Muscle layer of colon (tissue), 2 donors: ENCODE measurements around the gene CCDC116.

Experiments used
- H3K27ac ChIP-seq: one replicate; pipeline ENCODE4 v1.7.0; 2013; ENCODE audit warnings: low read depth, mild to moderate bottlenecking, low read length, moderate library complexity
- H3K27me3 ChIP-seq, 2 donors: one replicate each; pipeline ENCODE4 v1.7.0; 2013; ENCODE audit warnings: low read length in 2 of 2, mild to moderate bottlenecking in 2 of 2; ENCODE audit not compliant: insufficient read depth in 2 of 2, control insufficient read depth in 1 of 2
- H3K36me3 ChIP-seq: one replicate; pipeline ENCODE4 v1.7.0; 2013; ENCODE audit warnings: mild to moderate bottlenecking, low read length; ENCODE audit not compliant: insufficient read depth
- H3K4me1 ChIP-seq: one replicate; pipeline ENCODE4 v1.7.0; 2013; ENCODE audit warnings: mild to moderate bottlenecking, low read length; ENCODE audit not compliant: insufficient read depth
- H3K4me3 ChIP-seq, 2 donors: one replicate each; pipeline ENCODE4 v1.7.0; 2013; ENCODE audit warnings: low read length in 2 of 2, low read depth in 1 of 2, mild to moderate bottlenecking in 1 of 2, moderate library complexity in 1 of 2
- H3K9ac ChIP-seq: one replicate; pipeline ENCODE4 v1.7.0; 2013; ENCODE audit warnings: low read length
- H3K9me3 ChIP-seq: one replicate; pipeline ENCODE4 v1.7.0; 2013; ENCODE audit warnings: mild to moderate bottlenecking, low read length
- donor health status: abdominal sarcoma.
- donor health status: Adenocarcinoma of cecum.

The CCDC116 gene

DNA sequence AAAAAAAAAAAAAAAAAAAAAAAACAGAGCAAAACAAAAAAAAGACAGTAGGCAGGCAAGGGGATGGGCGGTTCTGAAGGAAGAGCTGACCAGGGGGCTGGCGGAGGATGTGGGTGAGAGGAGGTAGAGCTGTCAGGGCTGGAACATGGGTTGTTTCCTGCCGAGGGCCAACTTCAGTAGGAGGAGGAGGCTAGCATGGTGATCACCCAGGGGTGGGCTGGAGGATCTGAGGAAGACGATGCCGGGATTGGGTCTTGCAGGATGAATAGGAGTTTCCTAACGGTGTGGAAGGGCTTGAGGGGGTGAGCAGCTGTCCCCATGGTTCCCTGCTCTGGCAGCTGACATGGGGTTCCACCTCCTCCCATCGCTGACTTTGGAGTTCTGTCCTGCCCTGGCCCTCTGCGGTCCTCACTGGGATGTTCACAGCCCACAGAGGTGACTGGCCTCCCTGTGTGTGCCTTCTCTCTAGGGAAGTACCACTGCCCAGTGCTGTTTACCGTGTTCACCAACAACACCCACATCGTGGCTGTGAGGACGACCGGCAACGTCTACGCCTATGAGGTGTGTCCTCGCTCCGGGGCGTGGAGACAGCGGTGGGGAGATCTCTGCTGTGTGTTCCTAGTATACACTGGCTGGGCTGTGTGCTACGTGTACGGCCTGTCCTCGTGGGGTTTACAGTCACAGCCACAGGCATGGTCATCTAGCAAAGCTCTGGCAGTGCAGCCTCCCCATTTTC, 48.4 kb downstream of the CCDC116 start:
- no peak overlapping the region for H3K27ac ChIP-seq
- H3K9ac ChIP-seq = no peak overlapping the region
- peaks cover 19% of the 10 kb centered on the region for H3K36me3 ChIP-seq
- H3K27me3 ChIP-seq = no peaks in the 10 kb centered on the region
- H3K4me1 ChIP-seq = no peaks in the 10 kb centered on the region
- H3K4me3 ChIP-seq = no peak overlapping the region
- no peaks in the 10 kb centered on the region for H3K9me3 ChIP-seq

DNA sequence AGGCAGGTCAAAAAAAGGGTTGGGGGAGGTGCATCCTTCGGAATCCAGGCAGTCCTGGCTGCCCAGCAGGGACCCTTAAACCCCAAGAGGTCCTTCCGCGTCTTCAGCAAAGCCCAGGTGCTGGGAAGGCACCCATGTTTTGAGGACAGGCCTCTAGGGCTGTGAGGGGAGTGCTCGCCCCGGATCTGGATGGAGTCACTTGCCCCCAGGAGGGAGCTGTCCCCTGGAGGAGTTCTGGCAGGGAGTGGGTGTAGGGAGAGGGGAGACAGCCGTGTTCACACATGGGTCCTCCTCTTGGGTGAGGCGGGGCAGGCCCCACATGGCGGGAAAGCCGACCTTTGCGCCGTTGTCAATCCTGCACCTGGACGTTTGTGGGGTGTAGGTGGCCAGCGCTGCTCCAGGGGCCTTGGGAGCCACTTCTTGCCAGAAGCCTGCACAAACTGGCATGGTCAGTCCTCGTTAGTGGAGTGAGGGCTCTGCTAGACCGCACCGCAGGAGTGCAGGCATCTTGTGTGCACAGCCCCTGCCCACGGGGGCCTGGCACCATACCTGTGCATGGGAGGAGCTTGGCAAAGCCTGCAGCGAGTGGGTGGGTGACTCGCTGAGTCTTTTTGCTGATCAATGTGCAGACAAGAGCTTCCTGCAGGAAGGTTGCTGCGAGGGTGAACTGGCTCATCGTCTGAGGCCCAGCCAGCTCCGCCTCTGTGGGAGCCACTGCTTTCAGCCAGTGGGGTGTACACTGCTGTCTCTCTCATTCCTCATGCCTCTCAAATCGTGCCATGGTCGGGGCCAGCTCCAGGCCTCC, 49.2 kb downstream of the CCDC116 start:
- no peak overlapping the region for H3K27ac ChIP-seq
- no peaks in the 10 kb centered on the region for H3K4me1 ChIP-seq
- no peak overlapping the region for H3K4me3 ChIP-seq
- H3K9me3 ChIP-seq = no peaks in the 10 kb centered on the region
- no peak overlapping the region for H3K9ac ChIP-seq
- H3K36me3 ChIP-seq = peaks cover 26% of the 10 kb centered on the region
- no peaks in the 10 kb centered on the region for H3K27me3 ChIP-seq

DNA sequence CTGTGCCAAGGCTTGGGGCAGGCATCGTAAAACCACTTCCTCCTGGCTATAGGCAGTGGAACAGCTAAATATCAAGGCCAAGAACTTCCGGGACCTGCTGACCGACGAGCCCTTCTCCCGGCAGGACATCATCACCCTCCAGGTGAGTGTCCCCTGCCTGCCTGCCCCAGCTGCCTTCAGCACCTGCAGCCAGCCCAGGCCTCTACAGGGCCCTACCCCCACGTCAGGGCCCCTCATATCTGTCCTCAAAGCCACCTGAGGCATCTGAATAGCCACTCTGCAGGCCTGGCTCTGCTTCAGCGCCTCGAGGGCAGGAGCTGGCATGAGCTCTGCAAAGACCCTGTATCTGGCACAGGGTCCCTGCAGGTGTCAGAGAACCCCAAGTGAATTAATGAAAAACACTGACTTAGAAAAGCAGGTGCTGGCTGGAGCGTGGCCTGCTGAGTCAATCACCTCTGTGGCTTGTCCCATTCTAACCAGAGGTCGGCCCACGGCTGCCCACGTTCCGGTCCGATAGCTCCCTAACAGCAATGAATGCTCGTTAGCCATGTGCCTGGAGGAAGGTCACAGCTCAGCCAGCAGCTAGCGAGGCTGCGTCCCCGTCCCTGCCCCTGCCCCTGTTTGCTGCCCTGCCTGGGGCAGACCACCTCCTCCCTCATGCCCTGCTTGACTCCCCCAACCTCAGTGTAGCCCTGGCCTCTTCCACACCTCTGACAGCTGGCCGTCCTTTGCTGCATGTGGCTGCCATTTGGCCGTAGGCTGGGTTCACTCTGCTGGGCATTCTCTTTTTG, 50.0 kb downstream of the CCDC116 start:
- no peaks in the 10 kb centered on the region for H3K9me3 ChIP-seq
- peaks cover 31% of the 10 kb centered on the region for H3K36me3 ChIP-seq
- no peaks in the 10 kb centered on the region for H3K4me1 ChIP-seq
- no peak overlapping the region for H3K9ac ChIP-seq
- no peaks in the 10 kb centered on the region for H3K27me3 ChIP-seq
- H3K27ac ChIP-seq = no peak overlapping the region
- H3K4me3 ChIP-seq = no peak overlapping the region

DNA sequence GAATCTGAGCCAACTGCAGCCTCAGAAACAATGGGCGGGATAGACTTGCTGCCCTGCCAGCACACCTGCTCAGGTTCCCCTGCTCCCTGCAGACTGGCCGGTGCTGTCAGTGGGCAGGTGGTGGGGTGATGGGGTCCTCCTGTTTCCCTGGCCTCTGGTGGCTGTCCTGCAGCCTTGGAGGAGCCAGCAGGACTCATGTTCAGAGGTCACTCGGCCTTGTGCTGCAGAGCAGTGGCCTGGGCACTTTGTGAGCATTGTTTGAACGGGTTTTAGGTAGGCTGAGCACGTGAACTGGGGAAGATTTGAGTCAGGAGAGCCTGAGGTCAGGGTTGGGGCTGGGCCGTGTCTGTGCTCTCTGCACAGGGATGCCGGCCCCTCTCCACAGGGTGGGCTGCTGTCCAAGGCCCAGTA, 50.8 kb downstream of the CCDC116 start:
- no peak overlapping the region for H3K4me3 ChIP-seq
- no peak overlapping the region for H3K27ac ChIP-seq
- H3K9ac ChIP-seq = no peak overlapping the region
- H3K9me3 ChIP-seq = no peaks in the 10 kb centered on the region
- H3K36me3 ChIP-seq = peaks cover 31% of the 10 kb centered on the region
- no peaks in the 10 kb centered on the region for H3K4me1 ChIP-seq
- H3K27me3 ChIP-seq = no peaks in the 10 kb centered on the region

DNA sequence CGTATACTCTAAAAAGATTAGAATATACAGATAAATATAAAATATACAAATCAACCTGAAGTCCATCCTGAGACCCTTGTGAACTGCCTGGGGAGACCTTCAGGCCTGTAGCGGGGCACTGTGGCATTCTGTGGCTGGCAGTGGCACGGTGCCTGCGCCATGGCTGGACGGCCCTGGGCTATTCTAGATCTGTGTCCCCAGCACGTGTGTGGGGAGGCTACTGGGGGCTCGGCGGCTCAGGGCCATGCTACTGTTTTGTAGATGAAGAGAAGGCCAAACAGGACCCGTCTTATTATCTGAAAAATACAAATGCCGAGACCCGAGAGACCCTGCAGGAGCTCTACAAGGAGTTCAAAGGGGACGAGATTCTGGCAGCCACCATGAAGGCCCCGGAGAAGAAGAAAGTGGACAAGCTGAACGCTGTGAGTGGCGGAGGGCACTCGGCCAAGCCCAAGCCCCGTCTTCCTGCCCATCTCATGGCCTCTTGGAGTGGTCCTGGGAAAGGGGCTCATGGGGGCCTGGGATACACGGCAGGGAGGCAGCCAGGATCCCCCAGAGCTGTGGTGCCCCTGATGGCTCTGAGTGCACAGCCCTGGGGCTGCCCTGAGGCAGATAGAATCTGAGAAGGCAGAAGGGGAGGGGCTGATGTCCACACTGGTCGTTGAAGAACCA, 52.1 kb downstream of the CCDC116 start:
- H3K36me3 ChIP-seq = peaks cover 31% of the 10 kb centered on the region
- no peak overlapping the region for H3K4me3 ChIP-seq
- no peaks in the 10 kb centered on the region for H3K4me1 ChIP-seq
- no peaks in the 10 kb centered on the region for H3K9me3 ChIP-seq
- H3K27me3 ChIP-seq = no peaks in the 10 kb centered on the region
- H3K27ac ChIP-seq = no peak overlapping the region
- H3K9ac ChIP-seq = no peak overlapping the region

DNA sequence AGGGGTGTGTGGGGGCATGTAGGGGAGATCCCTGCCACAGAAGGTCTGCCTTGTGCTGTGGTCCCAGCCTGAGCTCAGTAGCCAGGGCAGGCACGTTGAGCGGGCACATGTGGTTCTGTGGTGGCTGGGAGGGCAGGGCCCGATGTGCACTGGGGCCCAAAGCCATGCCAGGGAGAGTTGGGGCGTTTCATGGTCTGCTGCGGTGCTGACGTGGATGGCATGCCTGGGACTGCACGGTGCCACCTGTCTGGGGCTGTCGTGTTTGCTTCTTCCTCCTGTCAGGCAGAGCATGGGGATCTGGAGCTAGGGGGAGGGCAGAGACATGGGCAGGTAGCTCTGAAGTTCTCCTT, 52.6 kb downstream of the CCDC116 start:
- Histone ChIP-seq H3K9me3 (no peaks in the 10 kb centered on the region), H3K4me3 (no peak overlapping the region), H3K27me3 (no peaks in the 10 kb centered on the region), H3K4me1 (no peaks in the 10 kb centered on the region), H3K36me3 (peaks cover 31% of the 10 kb centered on the region), H3K27ac (no peak overlapping the region), H3K9ac (no peak overlapping the region)

DNA sequence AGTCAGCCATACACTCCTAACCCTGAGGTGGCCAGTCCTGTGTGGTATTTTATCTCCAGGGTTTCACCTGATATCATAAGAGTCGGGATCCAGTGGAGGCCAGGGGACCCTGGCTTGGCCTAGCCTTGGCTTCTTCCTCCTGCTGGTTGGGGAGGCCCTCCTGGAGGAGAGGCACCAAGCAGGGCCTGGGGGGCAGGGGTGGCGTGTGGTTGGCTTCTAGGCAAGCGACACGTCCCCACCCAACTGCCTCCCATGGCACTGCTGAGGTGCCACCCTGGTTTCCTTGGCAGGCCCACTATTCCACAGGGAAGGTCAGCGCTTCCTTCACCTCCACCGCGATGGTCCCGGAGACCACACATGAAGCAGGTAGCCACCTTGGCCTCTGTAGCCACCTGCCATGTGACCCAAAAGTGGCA, 53.6 kb downstream of the CCDC116 start:
- no peaks in the 10 kb centered on the region for H3K4me1 ChIP-seq
- H3K9ac ChIP-seq = no peak overlapping the region
- no peak overlapping the region for H3K27ac ChIP-seq
- no peaks in the 10 kb centered on the region for H3K27me3 ChIP-seq
- H3K36me3 ChIP-seq = peaks cover 27% of the 10 kb centered on the region
- no peak overlapping the region for H3K4me3 ChIP-seq
- H3K9me3 ChIP-seq = no peaks in the 10 kb centered on the region
